ENCODE results near the gene CYSRT1. TPM values are rescaled to one million over a fixed set of nuclear protein-coding genes. Genes with fewer than 3 reads are reported as not detected.

CYSRT1 gene
- total RNA-seq, 4 donors from 2014 or later, result 40.2 to 119 (median 67.6) TPM

DNA sequence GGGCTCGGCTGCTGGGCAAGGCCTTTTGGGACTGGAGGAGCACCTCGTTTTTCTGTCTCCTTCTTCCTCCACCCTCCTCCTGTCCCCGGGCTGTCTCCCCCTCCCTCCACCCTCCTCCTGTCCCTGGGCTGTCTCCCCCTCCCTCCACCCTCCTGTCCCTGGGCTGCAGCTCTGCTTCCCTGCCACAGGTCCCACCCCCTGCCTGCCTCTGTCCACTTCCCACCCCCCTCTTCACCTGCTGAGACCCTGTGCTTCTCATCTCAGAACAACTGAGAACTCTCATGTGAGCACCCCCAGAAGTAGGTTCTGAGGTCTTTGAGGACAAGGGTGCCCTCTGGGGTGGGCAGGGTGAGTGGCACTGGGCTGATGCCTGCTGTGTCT lies 46.7 kb downstream of the CYSRT1 start:
- intact Hi-C loops (cut with DNase I; ENCODE audit: low total_unique reads), result no loop called here
- TF ChIP-seq, protein P1, sequence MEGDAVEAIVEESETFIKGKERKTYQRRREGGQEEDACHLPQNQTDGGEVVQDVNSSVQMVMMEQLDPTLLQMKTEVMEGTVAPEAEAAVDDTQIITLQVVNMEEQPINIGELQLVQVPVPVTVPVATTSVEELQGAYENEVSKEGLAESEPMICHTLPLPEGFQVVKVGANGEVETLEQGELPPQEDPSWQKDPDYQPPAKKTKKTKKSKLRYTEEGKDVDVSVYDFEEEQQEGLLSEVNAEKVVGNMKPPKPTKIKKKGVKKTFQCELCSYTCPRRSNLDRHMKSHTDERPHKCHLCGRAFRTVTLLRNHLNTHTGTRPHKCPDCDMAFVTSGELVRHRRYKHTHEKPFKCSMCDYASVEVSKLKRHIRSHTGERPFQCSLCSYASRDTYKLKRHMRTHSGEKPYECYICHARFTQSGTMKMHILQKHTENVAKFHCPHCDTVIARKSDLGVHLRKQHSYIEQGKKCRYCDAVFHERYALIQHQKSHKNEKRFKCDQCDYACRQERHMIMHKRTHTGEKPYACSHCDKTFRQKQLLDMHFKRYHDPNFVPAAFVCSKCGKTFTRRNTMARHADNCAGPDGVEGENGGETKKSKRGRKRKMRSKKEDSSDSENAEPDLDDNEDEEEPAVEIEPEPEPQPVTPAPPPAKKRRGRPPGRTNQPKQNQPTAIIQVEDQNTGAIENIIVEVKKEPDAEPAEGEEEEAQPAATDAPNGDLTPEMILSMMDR (IDR thresholded peaks at IDR 0.05), result no peak
- TF ChIP-seq POLR2A (IDR thresholded peaks at IDR 0.05), result no peak
- no peak for DNase-seq (ENCODE audit: low spot score in 2 of 2)
- no peak overlapping the region for H3K4me3 ChIP-seq (ENCODE audit: low read depth, poor library complexity, severe bottlenecking)
- WGBS, 2 donors, result 24 to 25% methylated on average over 3 of the region's 3 CpGs

DNA sequence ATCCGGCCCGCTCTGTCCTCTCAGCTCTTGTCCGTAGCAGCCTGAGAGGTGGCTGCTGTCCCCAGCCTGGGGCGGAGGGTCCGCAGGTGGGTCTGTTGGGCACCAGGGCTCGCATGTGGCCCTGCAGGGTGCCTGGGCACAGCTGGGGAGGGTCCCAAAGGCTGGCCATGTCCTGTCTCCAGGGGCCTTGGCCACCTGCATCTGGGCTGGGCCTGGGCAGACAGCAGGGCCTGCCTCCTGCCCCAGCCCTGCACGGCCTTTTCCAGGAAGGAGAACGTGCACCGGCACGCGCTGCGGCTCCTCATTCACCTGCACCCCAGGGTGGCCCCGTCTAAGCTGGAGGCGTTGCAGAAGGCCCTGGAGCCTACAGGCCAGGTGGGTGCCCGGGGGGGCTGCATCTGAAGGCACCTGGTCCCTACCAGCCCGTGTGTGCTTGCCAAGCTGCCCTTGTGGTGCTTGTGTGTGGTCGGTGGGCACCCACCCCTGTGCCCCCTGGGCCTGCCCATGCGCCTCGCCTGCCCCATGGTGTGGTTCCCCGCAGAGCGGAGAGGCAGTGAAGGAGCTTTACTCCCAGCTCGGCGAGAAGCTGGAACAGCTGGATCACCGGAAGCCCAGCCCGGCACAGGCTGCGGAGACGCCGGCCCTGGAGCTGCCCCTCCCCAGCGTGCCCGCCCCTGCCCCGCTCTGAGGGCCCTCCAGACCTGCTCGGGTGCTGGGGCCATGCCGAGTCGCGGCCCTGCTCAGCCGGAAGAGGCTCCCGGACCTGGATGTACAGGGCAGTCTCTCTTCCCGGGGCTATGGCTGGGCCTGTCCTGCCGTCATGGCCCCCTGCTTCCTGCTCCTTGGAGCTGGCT lies 47.5 kb downstream of the CYSRT1 start:
- no peak for TF ChIP-seq POLR2A (IDR thresholded peaks at IDR 0.05)
- TF ChIP-seq, protein P1 (IDR thresholded peaks at IDR 0.05), result no peak
- intact Hi-C loops (cut with DNase I; ENCODE audit: low total_unique reads), result no loop called here
- no peak overlapping the region for H3K4me3 ChIP-seq (ENCODE audit: low read depth, poor library complexity, severe bottlenecking)
- DNase-seq (ENCODE audit: low spot score in 2 of 2), result no peak
- WGBS, 2 donors, result 75 to 79% methylated on average over 18 to 24 of the region's 39 CpGs

DNA sequence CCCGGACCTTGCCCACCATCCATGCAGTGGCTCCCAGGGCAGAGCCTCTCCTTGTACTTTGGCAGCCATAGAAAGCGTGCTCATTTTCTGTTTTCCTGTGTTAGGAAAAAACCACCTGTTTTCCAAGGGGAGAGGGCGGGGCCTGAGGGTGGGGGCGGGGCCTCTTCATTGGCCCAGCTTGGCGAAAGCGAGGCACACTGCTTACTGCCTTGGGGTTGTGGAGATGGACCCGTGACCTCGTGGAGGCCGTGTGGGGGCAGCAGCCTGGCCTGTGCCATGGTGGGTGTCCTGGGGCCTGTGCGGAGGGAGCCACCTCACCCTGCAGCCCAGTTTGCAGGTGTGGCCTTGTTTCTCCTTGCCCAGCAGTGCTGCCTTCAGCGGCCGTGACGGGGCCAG lies 48.1 kb downstream of the CYSRT1 start:
- WGBS, 2 donors, result 69 to 88% methylated on average over 13 of the region's 13 CpGs
- TF ChIP-seq, protein P1 (IDR thresholded peaks at IDR 0.05), result no peak
- no peak for TF ChIP-seq POLR2A (IDR thresholded peaks at IDR 0.05)
- DNase-seq (ENCODE audit: low spot score in 2 of 2), result no peak
- H3K4me3 ChIP-seq (ENCODE audit: low read depth, poor library complexity, severe bottlenecking), result no peak overlapping the region
- intact Hi-C loops (cut with DNase I; ENCODE audit: low total_unique reads), result no loop called here

DNA sequence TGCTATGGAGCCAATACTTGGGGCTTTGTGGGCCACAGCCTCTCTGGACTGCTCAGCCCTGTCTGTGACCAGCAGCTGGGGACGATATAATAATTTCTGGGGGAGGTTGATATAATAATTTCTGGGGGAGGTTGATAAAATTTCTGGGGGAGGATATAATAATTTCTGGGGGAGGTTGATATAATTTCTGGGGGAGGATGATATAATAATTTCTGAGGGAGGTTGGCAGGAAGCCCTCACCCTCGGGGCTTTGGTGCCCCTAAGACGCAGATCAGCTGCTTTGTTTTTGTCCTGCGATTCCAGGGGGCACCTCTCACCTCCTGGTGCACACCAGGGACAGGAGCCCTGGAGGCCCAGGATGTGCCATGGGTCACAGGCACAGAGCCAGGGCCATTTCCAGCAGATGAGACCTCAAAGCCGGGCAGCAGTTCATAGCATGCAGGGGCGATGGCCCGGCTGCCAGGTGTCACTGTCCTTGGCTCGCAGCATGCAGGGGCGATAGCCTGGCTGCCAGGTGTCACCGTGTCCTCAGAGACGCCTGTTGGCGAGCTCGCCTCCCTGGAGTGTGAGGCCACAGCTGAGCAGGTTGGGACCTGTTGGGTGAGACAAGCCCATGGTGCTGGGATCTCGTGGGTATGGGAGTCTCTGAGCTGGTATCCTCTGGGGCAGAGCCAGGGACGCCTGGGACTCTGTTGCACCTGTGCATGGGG lies 48.8 kb downstream of the CYSRT1 start:
- no peak for TF ChIP-seq POLR2A (IDR thresholded peaks at IDR 0.05)
- TF ChIP-seq, protein P1 (IDR thresholded peaks at IDR 0.05), result no peak
- 45 to 77% methylated on average over 9 of the region's 15 CpGs for WGBS, 2 donors
- no peak for DNase-seq (ENCODE audit: low spot score in 2 of 2)
- intact Hi-C loops (cut with DNase I; ENCODE audit: low total_unique reads), result no loop called here
- no peak overlapping the region for H3K4me3 ChIP-seq (ENCODE audit: low read depth, poor library complexity, severe bottlenecking)

DNA sequence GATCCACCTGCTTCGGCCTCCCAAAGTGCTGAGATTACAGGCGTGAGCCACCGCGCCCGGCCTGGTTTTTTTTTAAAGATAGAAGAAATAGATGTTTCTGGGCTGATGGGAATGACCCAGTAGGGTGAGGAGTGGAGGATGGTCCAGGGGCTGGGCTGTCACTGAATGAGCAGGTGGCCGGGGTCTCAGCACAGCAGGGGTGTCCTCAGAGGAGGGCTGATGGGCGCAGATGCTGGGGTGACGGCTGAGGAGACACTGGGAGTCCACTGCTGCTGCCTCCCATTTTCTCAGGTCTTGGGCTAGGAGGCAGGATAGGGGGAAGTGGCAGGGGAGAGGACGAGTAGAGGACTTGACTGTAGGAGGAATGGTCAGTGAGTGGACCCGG lies 50.2 kb downstream of the CYSRT1 start:
- no peak overlapping the region for H3K4me3 ChIP-seq (ENCODE audit: low read depth, poor library complexity, severe bottlenecking)
- DNase-seq (ENCODE audit: low spot score in 2 of 2), result no peak
- TF ChIP-seq, protein P1 (IDR thresholded peaks at IDR 0.05), result no peak
- TF ChIP-seq POLR2A (IDR thresholded peaks at IDR 0.05), result no peak
- intact Hi-C loops (cut with DNase I; ENCODE audit: low total_unique reads), result no loop called here
- WGBS, 2 donors, result 76 to 83% methylated on average over 10 of the region's 10 CpGs

Other genes with a start within 250 kb of the CYSRT1 start
- 10 to 100 TPM in 3 of 4 donors, 1 to 10 TPM in 1; 9.7 to 75.3 (median 14.8) TPM for gene PTGDS, start 247.7 kb upstream of the CYSRT1 start, total RNA-seq
- under 1 TPM in 2 of 4 donors, not detected in 2; 0.36 to 0.37 TPM for gene LCNL1, start 242.2 kb upstream of the CYSRT1 start, total RNA-seq
- 10 to 100 TPM; 38.7 to 75.8 (median 58.2) TPM for gene PAXX, start 232.8 kb upstream of the CYSRT1 start, total RNA-seq
- 100 to 1,000 TPM; 114 to 328 (median 163) TPM for gene CLIC3, start 228.6 kb upstream of the CYSRT1 start, total RNA-seq
- 10 to 100 TPM; 18.2 to 27.6 (median 23.7) TPM for gene ABCA2, start 196.9 kb upstream of the CYSRT1 start, total RNA-seq
- gene FUT7, start 193.1 kb upstream of the CYSRT1 start, total RNA-seq, result under 1 TPM in 2 of 4 donors, not detected in 2; 0.22 to 0.39 TPM
- gene NPDC1, start 179.0 kb upstream of the CYSRT1 start, total RNA-seq, result 10 to 100 TPM; 29.1 to 63.9 (median 56.1) TPM
- 10 to 100 TPM; 10.1 to 14.7 (median 12.1) TPM for gene ENTPD2, start 171.1 kb upstream of the CYSRT1 start, total RNA-seq
- gene SAPCD2, start 154.6 kb upstream of the CYSRT1 start, total RNA-seq, result 10 to 100 TPM in 2 of 4 donors, 1 to 10 TPM in 2; 5.7 to 25.6 (median 13.7) TPM
- 10 to 100 TPM in 1 of 4 donors, 1 to 10 TPM in 3; 6.6 to 13.7 (median 7.9) TPM for gene UAP1L1, start 147.7 kb upstream of the CYSRT1 start, total RNA-seq
- gene MAN1B1, start 138.2 kb upstream of the CYSRT1 start, total RNA-seq, result 10 to 100 TPM; 57.7 to 81.0 (median 61.8) TPM
- 100 to 1,000 TPM; 123 to 144 (median 138) TPM for gene DPP7, start 110.4 kb upstream of the CYSRT1 start, total RNA-seq
- gene GRIN1, start 86.0 kb upstream of the CYSRT1 start, total RNA-seq, result 1 to 10 TPM in 1 of 4 donors, under 1 TPM in 2, not detected in 1; 0.10 to 2.4 (median 0.49) TPM
- gene LRRC26, start 55.1 kb upstream of the CYSRT1 start, total RNA-seq, result 10 to 100 TPM in 3 of 4 donors, 1 to 10 TPM in 1; 4.1 to 29.0 (median 21.3) TPM
- not detected for gene TMEM210, start 53.1 kb upstream of the CYSRT1 start, total RNA-seq
- 10 to 100 TPM; 26.2 to 69.3 (median 30.5) TPM for gene ANAPC2, start 36.6 kb upstream of the CYSRT1 start, total RNA-seq
- 100 to 1,000 TPM in 2 of 4 donors, 10 to 100 TPM in 2; 79.2 to 112 (median 93.1) TPM for gene SSNA1, start 36.5 kb upstream of the CYSRT1 start, total RNA-seq
- 10 to 100 TPM; 27.6 to 34.2 (median 29.1) TPM for gene TPRN, start 24.4 kb upstream of the CYSRT1 start, total RNA-seq
- gene TMEM203, start 19.5 kb upstream of the CYSRT1 start, total RNA-seq, result 10 to 100 TPM; 45.7 to 60.7 (median 49.4) TPM
- gene NDOR1, start 19.5 kb upstream of the CYSRT1 start, total RNA-seq, result 10 to 100 TPM in 3 of 4 donors, 1 to 10 TPM in 1; 8.1 to 18.6 (median 11.6) TPM
- gene RNF208, start 2.9 kb upstream of the CYSRT1 start, total RNA-seq, result 10 to 100 TPM in 1 of 4 donors, 1 to 10 TPM in 3; 3.7 to 10.2 (median 5.5) TPM
- gene RNF224, start 2.3 kb downstream of the CYSRT1 start, total RNA-seq, result 1 to 10 TPM in 2 of 4 donors, under 1 TPM in 1, not detected in 1; 0.25 to 3.2 (median 2.4) TPM
- 1 to 10 TPM in 1 of 4 donors, not detected in 3; 1.6 TPM for gene SLC34A3, start 5.7 kb downstream of the CYSRT1 start, total RNA-seq
- 100 to 1,000 TPM; 317 to 604 (median 408) TPM for gene TUBB4B, start 16.1 kb downstream of the CYSRT1 start, total RNA-seq
- gene STPG3, start 26.1 kb downstream of the CYSRT1 start, total RNA-seq, result not detected
- 10 to 100 TPM; 40.7 to 52.7 (median 49.9) TPM for gene NELFB, start 30.2 kb downstream of the CYSRT1 start, total RNA-seq
- gene TOR4A, start 52.6 kb downstream of the CYSRT1 start, total RNA-seq, result 1 to 10 TPM; 4.9 to 7.4 (median 5.6) TPM
- 10 to 100 TPM; 28.5 to 49.2 (median 41.0) TPM for gene NRARP, start 77.1 kb downstream of the CYSRT1 start, total RNA-seq
- 10 to 100 TPM; 13.8 to 25.7 (median 17.7) TPM for gene EXD3, start 198.0 kb downstream of the CYSRT1 start, total RNA-seq
- gene NOXA1, start 198.2 kb downstream of the CYSRT1 start, total RNA-seq, result 1 to 10 TPM; 3.1 to 5.6 (median 4.4) TPM
- gene ENTPD8, start 216.2 kb downstream of the CYSRT1 start, total RNA-seq, result not detected
- 10 to 100 TPM; 18.6 to 41.8 (median 24.3) TPM for gene NSMF, start 234.2 kb downstream of the CYSRT1 start, total RNA-seq